Measurements from ENCODE around the gene CHCHD6.

Gene CHCHD6

DNA sequence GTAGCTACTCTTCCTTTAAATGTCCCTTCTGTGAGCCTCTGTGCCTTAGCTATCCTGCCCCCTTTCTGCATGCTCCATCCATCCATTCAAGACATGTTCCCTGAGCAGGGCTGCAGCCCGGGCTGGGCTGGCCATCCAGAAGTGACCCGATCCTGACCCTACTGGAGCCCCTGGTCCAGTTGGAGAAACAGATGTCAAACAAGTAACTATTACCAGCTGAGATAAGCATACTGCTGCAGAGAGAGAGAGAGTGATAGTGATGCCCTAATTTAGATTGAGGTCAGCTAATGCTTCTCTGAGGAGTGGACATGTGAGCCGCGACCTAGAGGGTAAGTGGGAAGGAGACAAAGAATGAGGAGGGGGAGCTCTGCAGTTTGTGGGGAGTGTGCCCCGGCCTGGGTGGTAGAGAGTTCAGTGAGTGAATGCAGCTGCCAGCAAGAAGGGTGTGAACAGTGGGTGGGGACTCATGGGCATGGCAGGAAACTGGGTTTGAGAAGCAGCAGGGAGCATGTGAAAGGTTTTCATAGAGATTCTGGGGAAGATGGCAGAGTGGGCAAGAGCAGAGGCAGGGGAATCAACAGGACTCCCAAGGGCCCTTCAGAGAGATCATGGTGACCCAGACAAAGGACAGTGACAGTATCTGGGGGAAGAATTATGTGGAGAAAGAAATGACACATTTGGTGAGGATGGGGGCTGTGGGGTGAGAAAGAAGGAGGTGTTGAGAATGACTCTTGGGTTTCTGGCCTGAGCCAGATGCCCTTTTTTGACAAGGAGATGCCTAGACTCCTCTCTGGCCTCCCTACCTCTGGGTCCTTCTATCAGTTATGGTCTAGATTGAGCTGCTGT is 44.9 kb downstream of the CHCHD6 start:
- H3K4me3 ChIP-seq (ENCODE audit: low read length), result no peak overlapping the region
- no peak for DNase-seq (ENCODE audit: low read depth)
- TF ChIP-seq, protein P1, sequence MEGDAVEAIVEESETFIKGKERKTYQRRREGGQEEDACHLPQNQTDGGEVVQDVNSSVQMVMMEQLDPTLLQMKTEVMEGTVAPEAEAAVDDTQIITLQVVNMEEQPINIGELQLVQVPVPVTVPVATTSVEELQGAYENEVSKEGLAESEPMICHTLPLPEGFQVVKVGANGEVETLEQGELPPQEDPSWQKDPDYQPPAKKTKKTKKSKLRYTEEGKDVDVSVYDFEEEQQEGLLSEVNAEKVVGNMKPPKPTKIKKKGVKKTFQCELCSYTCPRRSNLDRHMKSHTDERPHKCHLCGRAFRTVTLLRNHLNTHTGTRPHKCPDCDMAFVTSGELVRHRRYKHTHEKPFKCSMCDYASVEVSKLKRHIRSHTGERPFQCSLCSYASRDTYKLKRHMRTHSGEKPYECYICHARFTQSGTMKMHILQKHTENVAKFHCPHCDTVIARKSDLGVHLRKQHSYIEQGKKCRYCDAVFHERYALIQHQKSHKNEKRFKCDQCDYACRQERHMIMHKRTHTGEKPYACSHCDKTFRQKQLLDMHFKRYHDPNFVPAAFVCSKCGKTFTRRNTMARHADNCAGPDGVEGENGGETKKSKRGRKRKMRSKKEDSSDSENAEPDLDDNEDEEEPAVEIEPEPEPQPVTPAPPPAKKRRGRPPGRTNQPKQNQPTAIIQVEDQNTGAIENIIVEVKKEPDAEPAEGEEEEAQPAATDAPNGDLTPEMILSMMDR (IDR thresholded peaks at IDR 0.05; ENCODE audit: insufficient read depth, low read depth, low read length, missing control alignments), result no peak

DNA sequence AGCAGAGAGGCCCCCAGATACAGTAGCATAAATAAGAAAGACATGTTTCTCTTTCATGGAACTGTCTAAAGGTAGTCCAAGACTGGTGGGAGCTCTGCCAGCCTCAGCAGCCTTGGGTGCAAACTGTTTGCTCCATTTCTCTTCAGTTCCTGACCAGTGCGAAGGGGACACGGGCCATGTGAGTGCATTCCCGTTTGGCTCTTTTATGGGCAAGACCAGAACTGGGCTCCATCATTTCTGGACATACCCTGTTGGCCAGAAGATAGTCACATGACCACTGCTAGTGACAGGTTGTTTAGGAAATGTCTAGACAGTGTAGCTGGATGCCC is 45.5 kb downstream of the CHCHD6 start:
- TF ChIP-seq, protein P1 (IDR thresholded peaks at IDR 0.05; ENCODE audit: insufficient read depth, low read depth, low read length, missing control alignments), result no peak
- DNase-seq (ENCODE audit: low read depth), result no peak
- no peak overlapping the region for H3K4me3 ChIP-seq (ENCODE audit: low read length)

DNA sequence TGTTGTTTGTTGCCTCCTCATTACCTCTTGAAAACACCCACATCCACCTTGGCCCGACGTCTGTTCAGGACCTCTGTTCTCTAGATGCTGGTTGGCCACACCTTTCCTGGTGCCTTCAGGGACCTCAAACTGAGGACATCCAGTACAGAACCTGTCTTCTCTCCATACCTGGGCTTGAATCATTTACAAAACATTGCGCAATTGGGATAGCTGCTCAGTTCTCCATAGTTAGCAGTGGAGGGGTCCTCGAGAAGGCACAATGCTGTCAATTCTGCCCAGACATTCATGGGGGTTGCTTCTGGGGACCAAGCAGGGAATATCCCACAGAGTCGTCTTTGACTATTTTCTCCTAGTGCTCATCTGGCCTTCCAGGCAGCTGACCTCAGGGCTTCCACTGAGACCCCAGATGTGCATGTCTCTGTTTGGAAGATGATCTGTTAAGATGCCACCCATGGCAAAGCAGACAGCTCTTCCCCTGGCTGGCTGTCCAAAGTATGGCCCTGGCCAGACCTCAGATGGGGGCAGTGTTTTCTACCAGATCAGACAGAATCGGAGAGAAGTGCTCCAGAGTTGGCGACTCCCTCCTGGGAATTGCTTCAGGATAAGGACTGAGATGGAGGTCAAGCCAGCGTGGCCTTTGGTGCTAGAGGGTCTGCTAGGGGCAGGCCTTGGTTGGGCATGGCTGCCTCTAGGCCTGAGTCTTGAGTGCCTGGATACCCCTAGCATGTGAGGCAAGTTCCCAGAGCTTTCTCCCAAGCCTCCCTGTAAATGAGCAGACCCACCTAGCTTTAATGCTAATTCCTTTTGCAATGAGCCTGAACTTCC is 46.1 kb downstream of the CHCHD6 start:
- DNase-seq (ENCODE audit: low read depth), result no peak
- TF ChIP-seq, protein P1 (IDR thresholded peaks at IDR 0.05; ENCODE audit: insufficient read depth, low read depth, low read length, missing control alignments), result no peak
- H3K4me3 ChIP-seq (ENCODE audit: low read length), result no peak overlapping the region

DNA sequence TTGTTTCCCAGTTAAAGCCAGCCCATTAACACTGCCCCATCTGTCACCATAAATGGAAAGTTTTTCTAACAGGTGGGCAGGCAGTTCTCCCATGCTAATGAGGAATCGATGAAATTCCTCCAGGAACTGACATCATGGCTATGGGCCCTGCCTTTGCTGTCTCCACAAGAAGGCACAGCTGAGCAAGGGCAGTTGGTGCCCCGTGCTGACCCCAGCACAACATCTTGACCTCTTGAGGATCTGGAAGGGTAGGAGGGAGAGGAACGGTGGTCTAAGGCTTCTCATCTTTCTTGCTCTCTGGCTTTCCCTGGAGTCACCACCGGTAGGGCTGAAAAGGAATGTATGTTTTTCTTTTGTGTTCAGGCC is 46.7 kb downstream of the CHCHD6 start:
- TF ChIP-seq, protein P1 (IDR thresholded peaks at IDR 0.05; ENCODE audit: insufficient read depth, low read depth, low read length, missing control alignments), result no peak

DNA sequence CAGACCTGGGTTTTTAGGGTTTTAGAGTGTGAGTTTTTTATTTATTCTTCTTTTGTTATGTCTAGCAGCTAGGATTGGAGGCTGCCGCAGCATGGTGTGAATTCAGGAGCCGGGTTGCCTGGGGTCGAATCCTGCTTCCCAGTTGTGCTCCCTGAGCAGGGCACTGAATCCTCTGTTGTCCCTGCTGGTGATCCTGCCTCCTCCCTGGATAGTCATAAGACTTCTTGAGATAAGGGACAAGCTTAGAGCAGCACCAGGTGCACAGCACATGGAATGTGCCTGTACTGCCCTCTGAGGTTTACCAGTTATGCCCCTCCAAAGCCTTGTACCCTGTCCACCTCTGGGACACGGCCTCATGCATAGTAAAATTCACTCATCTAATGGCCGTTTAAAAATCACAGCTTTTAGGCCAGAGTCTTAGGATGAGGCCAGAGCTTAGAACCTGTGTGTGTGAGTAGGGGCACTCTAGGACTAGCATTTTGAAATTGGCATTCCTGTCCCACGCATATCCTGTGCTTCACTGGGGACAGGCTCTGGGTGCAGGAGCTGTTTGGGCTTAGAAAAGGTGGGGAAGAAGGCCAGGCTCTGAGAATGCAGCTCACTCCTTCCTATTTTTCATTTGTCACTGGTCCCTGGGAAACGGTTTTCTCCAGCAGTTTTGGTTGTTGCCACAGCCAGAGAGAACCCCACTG is 47.7 kb downstream of the CHCHD6 start:
- H3K4me3 ChIP-seq (ENCODE audit: low read length), result no peak overlapping the region
- no peak for DNase-seq (ENCODE audit: low read depth)
- TF ChIP-seq, protein P1 (IDR thresholded peaks at IDR 0.05; ENCODE audit: insufficient read depth, low read depth, low read length, missing control alignments), result no peak

More for the DNA sequence above, 46.7 kb downstream of the CHCHD6 start:
- no peak for DNase-seq (ENCODE audit: low read depth)
- no peak overlapping the region for H3K4me3 ChIP-seq (ENCODE audit: low read length)

DNA sequence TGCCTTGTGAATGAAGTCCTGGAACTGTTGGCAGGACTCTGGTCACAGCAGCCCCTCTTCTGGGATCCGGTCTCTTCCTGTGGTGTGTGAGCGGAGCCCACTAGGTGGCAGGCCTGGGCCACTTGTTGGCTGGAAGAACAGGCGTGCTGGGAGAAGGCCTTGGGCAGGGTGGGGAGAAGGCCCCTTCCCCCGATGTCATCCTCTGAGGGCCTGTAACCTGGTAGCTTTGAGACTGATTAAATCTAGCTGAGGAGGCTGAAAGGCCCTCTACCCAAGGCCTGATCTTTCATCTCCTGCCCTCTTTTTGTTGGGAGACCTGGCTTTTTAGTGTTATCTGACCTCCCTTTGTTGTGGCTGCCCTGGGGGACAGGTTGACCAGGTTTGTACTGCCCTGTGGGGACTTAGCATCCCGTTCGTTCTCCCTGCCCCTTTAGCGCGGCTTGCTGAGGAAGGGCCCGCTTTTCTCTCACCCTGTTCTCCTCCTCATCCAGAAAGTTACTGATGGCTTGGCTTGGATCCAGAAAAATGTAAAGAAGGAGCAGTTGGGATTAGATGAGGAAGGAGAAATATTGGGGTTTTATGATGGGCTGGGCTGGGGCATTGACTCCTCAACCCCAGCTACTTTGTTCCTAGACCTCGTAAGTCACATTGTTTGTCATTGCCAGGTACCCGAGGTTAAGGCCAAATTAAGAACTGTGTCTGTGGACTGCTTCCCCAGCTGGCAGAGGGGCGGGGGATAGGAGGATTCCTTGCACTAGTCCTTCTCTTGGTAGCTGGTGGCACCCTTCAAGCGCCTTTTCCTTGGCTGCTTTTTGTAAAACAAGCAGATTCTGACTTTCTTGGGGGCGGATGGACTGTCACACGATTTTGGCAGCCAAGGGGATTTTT is 48.5 kb downstream of the CHCHD6 start:
- TF ChIP-seq, protein P1 (IDR thresholded peaks at IDR 0.05; ENCODE audit: insufficient read depth, low read depth, low read length, missing control alignments), result peak; percentile 97
- H3K4me3 ChIP-seq (ENCODE audit: low read length), result no peak overlapping the region

More for the DNA sequence above, 48.5 kb downstream of the CHCHD6 start:
- peak; percentile 81 for DNase-seq (ENCODE audit: low read depth)

Data from epithelial cell of esophagus (primary cell).